A673 (cell line): ENCODE data around the gene ZNF709. TPM values are rescaled to one million over a fixed set of nuclear protein-coding genes. Genes with fewer than 3 reads are reported as not detected.
"Not testable (repeated sequence)": the region's sequence is repeated elsewhere in the genome, so short reads cannot be mapped to it uniquely, and the experiment has no call there.

Source experiments
- BruUV-seq: library from RNA; stranded (reverse); fragments of 400-500 nt; replicated peaks from 2 replicates; lab custom pipeline; 2021; lab: Mats Ljungman, UMichigan
- CTCF ChIA-PET: fragments of 300-600 bp; sonication (Branson Sonifier 250); formaldehyde crosslinking; loops from one replicate; lab custom pipeline; 2022; ENCODE audit warnings: antibody characterized with exemption; lab: Charles Lee
- POLR2A ChIA-PET: fragments of 300-600 bp; sonication (Branson Sonifier 250); formaldehyde crosslinking; loops from one replicate; lab custom pipeline; 2022; ENCODE audit warnings: antibody characterized with exemption; ENCODE audit not compliant: low non-redundant PET; lab: Charles Lee
- DNase-seq: peaks from one replicate; pipeline ENCODE4 v3.0.0-alpha.2; 2015; ENCODE audit warnings: low spot score
- H3K27ac ChIP-seq: fragments of 200-600 bp; sonication (generic); 2 replicates; pipeline ENCODE4 v1.5.1; 2016; ENCODE audit warnings: mixed run types, low read depth, mild to moderate bottlenecking, mixed read lengths, antibody characterized with exemption, low read length; ENCODE audit not compliant: poor library complexity, severe bottlenecking
- H3K27me3 ChIP-seq: fragments of 200-600 bp; sonication (generic); replicated peaks from 2 replicates; pipeline ENCODE4 v1.6.1; 2017; ENCODE audit warnings: mixed run types, low read depth, mild to moderate bottlenecking, mixed read lengths, antibody characterized with exemption, low read length; ENCODE audit not compliant: insufficient read depth, poor library complexity
- H3K36me3 ChIP-seq: fragments of 200-600 bp; sonication (generic); 2 replicates; pipeline ENCODE4 v1.6.1; 2016; ENCODE audit warnings: mixed run types, mild to moderate bottlenecking, mixed read lengths, antibody characterized with exemption, low read length; ENCODE audit not compliant: insufficient read depth, poor library complexity, severe bottlenecking
- H3K4me1 ChIP-seq: fragments of 200-600 bp; sonication (generic); 2 replicates; pipeline ENCODE4 v1.6.1; 2017; ENCODE audit warnings: mixed run types, mild to moderate bottlenecking, mixed read lengths, antibody characterized with exemption, low read length; ENCODE audit not compliant: insufficient read depth, poor library complexity, severe bottlenecking
- H3K4me3 ChIP-seq: fragments of 200-600 bp; sonication (generic); 2 replicates; pipeline ENCODE4 v1.5.1; 2016; ENCODE audit warnings: low read depth, mixed run types, mild to moderate bottlenecking, mixed read lengths, low read length; ENCODE audit not compliant: poor library complexity, severe bottlenecking
- H3K9me3 ChIP-seq: fragments of 200-600 bp; sonication (generic); 2 replicates; pipeline ENCODE4 v1.6.1; 2016; ENCODE audit warnings: mixed run types, low read depth, mild to moderate bottlenecking, mixed read lengths, antibody characterized with exemption, low read length; ENCODE audit not compliant: poor library complexity, severe bottlenecking
- CTCF ChIP-seq: fragments of 300-800, 200-600 bp; sonication (generic); conservative IDR thresholded peaks from 2 replicates; pipeline ENCODE4 v1.5.1; 2017; ENCODE audit warnings: low read depth, mild to moderate bottlenecking, antibody characterized with exemption, low read length, moderate library complexity, mixed read lengths
- EZH2 ChIP-seq: fragments of 200-600 bp; sonication (generic); IDR thresholded peaks from 2 replicates; pipeline ENCODE4 v1.6.1; 2017; ENCODE audit warnings: borderline replicate concordance, low read depth, mild to moderate bottlenecking, mixed read lengths, antibody characterized with exemption, low read length; ENCODE audit not compliant: poor library complexity, severe bottlenecking
- intact Hi-C: fragments of 100-400 bp; cut with micrococcal nuclease; formaldehyde crosslinking; loops from one replicate; pipeline ENCODE4 v1.10.0; 2022; ENCODE audit not compliant: unreplicated experiment
- total RNA-seq: library from RNA; stranded (reverse); gene quantifications from 2 replicates; pipeline ENCODE4 v1.2.3, GENCODE V29; 2021

Gene ZNF709
- total RNA-seq, 1 experiment from 2014 or later: 3.6 TPM

GRCh38 chr19:12430726-12431299, 53.8 kb downstream of the ZNF709 start:
- BruUV-seq, intact Hi-C loops: not testable (repeated sequence)

GRCh38 chr19:12425888-12426274, 58.7 kb downstream of the ZNF709 start:
- POLR2A ChIA-PET: no interaction called here
- CTCF ChIA-PET: no interaction called here
- no peaks in the 10 kb centered on the region for H3K4me1 ChIP-seq
- H3K27me3 ChIP-seq: no peaks in the 10 kb centered on the region
- H3K4me3 ChIP-seq: no peak overlapping the region
- peaks cover 6% of the 10 kb centered on the region for H3K9me3 ChIP-seq
- TF ChIP-seq EZH2 (no peak), CTCF (no peak)
- no peak for DNase-seq
- intact Hi-C loops: no loop called here
- BruUV-seq: no TSS peak
- peaks cover under 1% of the 10 kb centered on the region for H3K36me3 ChIP-seq
- no peak overlapping the region for H3K27ac ChIP-seq

More at GRCh38 chr19:12430726-12431299, 53.8 kb downstream of the ZNF709 start:
- H3K27me3 ChIP-seq, H3K36me3 ChIP-seq, H3K27ac ChIP-seq, CTCF ChIA-PET, H3K4me1 ChIP-seq, H3K4me3 ChIP-seq, DNase-seq, H3K9me3 ChIP-seq, POLR2A ChIA-PET: not testable (repeated sequence)

GRCh38 chr19:12425236-12425887, 59.3 kb downstream of the ZNF709 start:
- no peak for DNase-seq
- H3K36me3 ChIP-seq: no peaks in the 10 kb centered on the region
- ChIA-PET CTCF (no interaction called here), POLR2A (no interaction called here)
- TF ChIP-seq EZH2: no peak
- no peak for TF ChIP-seq CTCF
- intact Hi-C loops: no loop called here
- BruUV-seq: no TSS peak
- H3K27me3 ChIP-seq: no peaks in the 10 kb centered on the region
- H3K27ac ChIP-seq: no peak overlapping the region
- H3K4me1 ChIP-seq: no peaks in the 10 kb centered on the region
- no peak overlapping the region for H3K4me3 ChIP-seq
- peaks cover 6% of the 10 kb centered on the region for H3K9me3 ChIP-seq

GRCh38 chr19:12417273-12417672, 67.3 kb downstream of the ZNF709 start:
- BruUV-seq, H3K27me3 ChIP-seq, DNase-seq, H3K36me3 ChIP-seq, POLR2A ChIA-PET, intact Hi-C loops, H3K27ac ChIP-seq, H3K4me1 ChIP-seq, CTCF ChIA-PET, H3K4me3 ChIP-seq, H3K9me3 ChIP-seq: not testable (repeated sequence)
